GM19035 (cell line): Measurements from ENCODE around the gene LILRA6.
A peak's percentile ranks its signal among the peaks of the same experiment; 100 is the strongest.
"Not testable (repeated sequence)": the region's sequence is repeated elsewhere in the genome, so short reads cannot be mapped to it uniquely, and the experiment has no call there.

Experiments
- ATAC-seq: cut with Tn5 transposase; IDR thresholded peaks from one replicate; pipeline ENCODE4 v1.9.1; 2021; ENCODE audit not compliant: unreplicated experiment

LILRA6 gene

GRCh38 chr19:54208784-54209057 is 33.9 kb downstream of the LILRA6 start:
- ATAC-seq, result no peak

- ATAC-seq, result no peak
Measured at GRCh38 chr19:54207983-54208783, 34.4 kb downstream of the LILRA6 start.

GRCh38 chr19:54207676-54207982 is 35.0 kb downstream of the LILRA6 start:
- ATAC-seq, result no peak

GRCh38 chr19:54207193-54207592 is 35.4 kb downstream of the LILRA6 start:
- not testable (repeated sequence) for ATAC-seq

- no peak for ATAC-seq
Measured at GRCh38 chr19:54206831-54207177, 35.8 kb downstream of the LILRA6 start.

GRCh38 chr19:54206030-54206830 is 36.4 kb downstream of the LILRA6 start:
- no peak for ATAC-seq

GRCh38 chr19:54204767-54205468 is 37.7 kb downstream of the LILRA6 start:
- ATAC-seq, result no peak

GRCh38 chr19:54203151-54203611 is 39.4 kb downstream of the LILRA6 start:
- no peak for ATAC-seq

GRCh38 chr19:54201980-54202379 is 40.6 kb downstream of the LILRA6 start:
- no peak for ATAC-seq

GRCh38 chr19:54201172-54201701 is 41.4 kb downstream of the LILRA6 start:
- ATAC-seq, result no peak

- ATAC-seq, result no peak
Measured at GRCh38 chr19:54199401-54199800, 43.2 kb downstream of the LILRA6 start.

- no peak for ATAC-seq
Measured at GRCh38 chr19:54197121-54197520, 45.5 kb downstream of the LILRA6 start.

GRCh38 chr19:54196536-54196935 is 46.1 kb downstream of the LILRA6 start:
- ATAC-seq, result no peak

- ATAC-seq, result not testable (repeated sequence)
Measured at GRCh38 chr19:54194463-54194862, 48.1 kb downstream of the LILRA6 start.

- ATAC-seq, result no peak
Measured at GRCh38 chr19:54193011-54193410, 49.6 kb downstream of the LILRA6 start.

GRCh38 chr19:54191811-54192453 is 50.7 kb downstream of the LILRA6 start:
- ATAC-seq, result no peak

GRCh38 chr19:54191011-54191810 is 51.4 kb downstream of the LILRA6 start, which contains the start of gene TSEN34:
Gene TSEN34 (plus strand): TSS chr19:54191308. CDS start chr19:54191365, 57 bp downstream.
- ATAC-seq, result peak; percentile 31

- peak; percentile 48 for ATAC-seq
Measured at GRCh38 chr19:54190503-54191010, 52.0 kb downstream of the LILRA6 start.

- ATAC-seq, result peak; percentile 47
Measured at GRCh38 chr19:54189735-54190502, 52.7 kb downstream of the LILRA6 start.
